NCI-H748 (cell line): ENCODE data around the gene MBTPS2.
"Not testable (repeated sequence)": the region's sequence is repeated elsewhere in the genome, so short reads cannot be mapped to it uniquely, and the experiment has no call there.

ENCODE experiments used
- DNase-seq: peaks from one replicate; lab custom pipeline; 2025; ENCODE audit not compliant: unreplicated experiment; lab: John Stamatoyannopoulos, UW

Gene MBTPS2

DNA sequence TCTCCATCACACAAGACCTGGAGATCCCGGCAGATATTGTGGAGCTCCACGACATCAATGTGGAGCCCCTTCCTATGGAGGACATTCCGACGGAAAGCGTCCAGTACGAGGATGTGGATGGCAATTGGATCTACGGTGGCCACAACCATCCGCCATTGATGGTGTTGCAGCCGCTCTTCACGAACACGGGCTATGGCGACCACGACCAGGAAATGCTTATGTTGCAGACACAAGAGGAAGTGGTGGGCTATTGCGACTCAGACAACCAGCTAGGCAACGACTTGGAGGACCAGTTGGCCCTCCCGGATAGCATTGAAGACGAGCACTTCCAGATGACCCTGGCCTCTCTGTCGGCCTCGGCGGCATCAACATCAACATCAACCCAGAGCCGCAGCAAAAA lies 17.1 kb downstream of the MBTPS2 start:
- no peak for DNase-seq

GRCh38 chrX:21863241-21863640 lies 23.8 kb downstream of the MBTPS2 start:
- DNase-seq: no peak

GRCh38 chrX:21865436-21865835 lies 26.0 kb downstream of the MBTPS2 start:
- DNase-seq: no peak

DNA sequence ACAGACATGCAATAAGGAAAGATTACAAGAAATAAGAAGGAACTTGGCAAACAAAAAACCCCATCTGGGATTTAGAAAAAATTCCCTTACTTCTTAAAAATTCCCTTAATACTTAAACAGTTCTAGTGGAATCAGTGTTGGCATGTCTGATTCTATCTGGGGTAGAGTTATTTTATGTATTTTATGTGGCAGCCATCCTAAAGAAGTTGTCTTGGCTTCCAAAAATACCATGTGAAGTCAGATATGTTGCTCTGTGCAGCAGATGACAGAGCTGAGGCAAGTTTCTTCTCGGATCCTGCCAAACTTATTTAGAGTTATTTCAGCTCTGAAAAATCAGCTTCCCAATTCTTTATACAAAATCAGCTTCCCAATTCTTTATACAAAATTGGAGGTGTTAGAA lies 31.1 kb downstream of the MBTPS2 start:
- DNase-seq: no peak

DNA sequence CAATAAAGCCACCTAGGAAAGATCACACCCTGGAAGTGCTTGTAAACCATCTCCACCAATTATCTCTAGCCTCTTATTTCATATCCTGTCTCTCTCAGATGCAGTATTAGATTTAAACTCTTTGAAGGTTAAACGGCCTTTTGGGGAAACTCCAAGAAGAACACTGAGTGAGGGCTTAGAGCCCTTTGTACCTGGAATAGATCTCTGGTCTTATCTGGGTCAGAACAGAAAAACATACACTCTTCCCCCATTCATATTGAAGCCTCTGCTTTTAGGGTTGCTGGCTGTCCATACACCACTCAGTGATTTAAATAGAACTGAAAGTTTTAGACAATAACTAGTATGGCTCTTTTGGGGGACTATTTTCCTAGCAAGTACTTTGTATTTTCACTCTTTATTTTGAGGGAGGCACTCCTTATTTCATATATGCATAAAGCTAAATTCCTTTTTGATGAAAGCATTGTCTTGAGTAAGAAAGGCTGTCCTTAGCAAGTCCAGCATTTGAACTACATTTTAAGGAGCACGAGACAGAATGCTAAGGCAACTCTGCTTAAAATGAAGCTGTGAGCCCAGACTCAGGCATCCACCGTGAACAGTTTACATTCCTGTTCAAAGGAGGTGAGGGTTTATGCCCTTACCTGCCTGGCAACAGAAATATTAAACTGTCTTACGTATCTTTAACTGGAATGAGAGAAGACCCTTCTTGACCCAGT lies 33.8 kb downstream of the MBTPS2 start:
- no peak for DNase-seq

GRCh38 chrX:21874182-21874581 lies 34.8 kb downstream of the MBTPS2 start:
- not testable (repeated sequence) for DNase-seq

DNA sequence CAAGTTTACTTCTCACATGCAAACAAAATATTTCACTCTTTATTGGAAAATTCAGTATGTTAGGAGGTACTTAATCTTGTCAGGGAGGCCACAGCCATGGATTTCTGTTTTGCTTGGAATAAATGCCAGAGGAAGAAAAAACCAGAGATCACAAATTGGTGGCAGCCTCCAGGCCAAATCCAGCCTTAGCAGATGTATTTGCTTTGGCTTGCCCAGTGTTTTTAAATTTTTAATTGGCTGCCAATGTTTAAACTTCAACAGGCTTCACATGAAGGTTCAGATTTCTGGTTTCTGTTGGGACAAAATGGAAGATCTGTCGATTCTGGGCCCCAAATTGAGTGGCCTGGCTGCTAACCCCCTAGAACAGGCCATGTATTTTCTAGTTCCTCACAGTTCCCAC lies 35.6 kb downstream of the MBTPS2 start:
- DNase-seq: no peak

- no peak for DNase-seq
Measured at GRCh38 chrX:21881881-21882574, 42.6 kb downstream of the MBTPS2 start.

GRCh38 chrX:21883258-21883657 lies 43.8 kb downstream of the MBTPS2 start:
- DNase-seq: no peak

DNA sequence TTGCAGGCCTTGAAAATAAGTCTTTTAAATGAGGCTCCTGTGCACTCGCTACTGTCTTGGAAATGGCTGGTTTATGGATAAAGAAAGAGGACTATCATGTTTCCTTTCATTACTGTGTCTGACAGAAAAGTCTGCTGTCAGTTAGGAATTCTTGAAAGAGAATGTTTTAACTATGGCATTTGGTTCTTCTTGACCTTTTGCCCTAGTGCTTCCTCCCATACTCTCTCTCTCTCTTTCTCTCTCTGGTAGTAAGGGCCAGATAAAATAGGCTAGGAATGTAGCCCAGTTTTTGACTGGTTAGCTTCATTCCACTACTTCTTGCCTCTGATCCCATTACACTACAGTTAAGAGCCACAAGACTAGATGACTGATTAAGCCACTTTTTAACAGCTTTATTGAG lies 46.2 kb downstream of the MBTPS2 start:
- DNase-seq: no peak

- DNase-seq: peak; percentile 80
Measured at GRCh38 chrX:21905313-21905712, 65.9 kb downstream of the MBTPS2 start.

GRCh38 chrX:21905953-21906352 lies 66.5 kb downstream of the MBTPS2 start:
- peak; percentile 71 for DNase-seq

DNA sequence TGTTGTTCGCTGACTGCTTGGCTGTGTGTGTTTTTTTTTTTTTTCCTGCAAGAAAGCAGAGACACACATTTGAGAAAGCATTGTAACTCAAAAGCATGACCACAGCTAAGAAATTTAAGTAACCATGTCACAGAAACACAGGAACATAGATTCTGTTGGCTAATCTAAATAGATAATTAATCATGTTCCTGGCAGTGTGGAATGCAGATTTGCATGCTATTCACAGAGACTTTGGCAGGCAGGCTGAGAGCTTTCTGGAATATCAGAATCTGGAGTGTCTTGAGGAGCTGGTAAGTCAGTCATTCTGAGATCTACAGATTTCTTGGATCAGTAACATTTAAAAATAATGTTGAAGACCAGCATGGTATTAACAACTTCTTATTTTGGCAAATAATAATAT lies 67.8 kb downstream of the MBTPS2 start:
- DNase-seq: peak; percentile 1

- no peak for DNase-seq
Measured at GRCh38 chrX:21911481-21911880, 72.1 kb downstream of the MBTPS2 start.

DNA sequence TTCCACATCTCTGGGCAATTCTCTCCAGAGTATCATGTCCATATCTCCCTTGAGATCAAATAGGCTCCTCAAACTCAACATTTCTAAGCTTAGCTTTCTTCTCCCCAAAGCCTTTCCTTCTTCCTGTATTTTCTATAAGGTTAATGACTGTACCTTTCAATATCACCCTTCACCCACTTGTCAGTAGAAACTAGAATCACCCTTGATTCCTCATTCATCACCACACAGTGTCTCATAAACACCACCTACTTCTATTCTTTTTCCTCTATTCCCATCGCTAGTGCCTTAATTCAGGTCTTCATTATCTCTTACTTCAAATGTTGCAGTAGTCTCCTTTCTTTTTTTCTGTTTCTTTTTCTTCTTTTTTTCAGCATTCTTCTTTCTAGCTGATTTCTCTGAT lies 72.8 kb downstream of the MBTPS2 start:
- DNase-seq: no peak

DNA sequence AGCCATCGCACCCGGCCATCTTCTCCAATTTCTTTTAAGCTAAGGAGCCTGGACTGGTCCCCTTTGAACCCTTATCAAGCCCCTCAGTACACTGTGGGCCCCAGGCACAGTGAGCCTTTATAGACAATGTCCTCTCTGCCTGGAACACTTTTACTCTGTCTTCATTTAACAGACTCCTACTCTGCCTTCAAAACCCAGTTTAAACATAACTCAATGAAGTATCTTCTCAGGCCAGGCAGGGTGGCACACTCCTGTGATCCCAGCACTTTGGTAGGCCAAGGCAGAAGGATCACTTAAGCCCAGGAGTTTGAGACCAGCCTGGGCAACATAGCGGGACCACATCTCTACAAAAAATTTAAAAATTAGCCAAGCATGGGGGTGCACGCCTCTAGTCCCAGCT lies 73.6 kb downstream of the MBTPS2 start:
- no peak for DNase-seq

GRCh38 chrX:21926116-21926515 lies 86.7 kb downstream of the MBTPS2 start:
- no peak for DNase-seq

DNA sequence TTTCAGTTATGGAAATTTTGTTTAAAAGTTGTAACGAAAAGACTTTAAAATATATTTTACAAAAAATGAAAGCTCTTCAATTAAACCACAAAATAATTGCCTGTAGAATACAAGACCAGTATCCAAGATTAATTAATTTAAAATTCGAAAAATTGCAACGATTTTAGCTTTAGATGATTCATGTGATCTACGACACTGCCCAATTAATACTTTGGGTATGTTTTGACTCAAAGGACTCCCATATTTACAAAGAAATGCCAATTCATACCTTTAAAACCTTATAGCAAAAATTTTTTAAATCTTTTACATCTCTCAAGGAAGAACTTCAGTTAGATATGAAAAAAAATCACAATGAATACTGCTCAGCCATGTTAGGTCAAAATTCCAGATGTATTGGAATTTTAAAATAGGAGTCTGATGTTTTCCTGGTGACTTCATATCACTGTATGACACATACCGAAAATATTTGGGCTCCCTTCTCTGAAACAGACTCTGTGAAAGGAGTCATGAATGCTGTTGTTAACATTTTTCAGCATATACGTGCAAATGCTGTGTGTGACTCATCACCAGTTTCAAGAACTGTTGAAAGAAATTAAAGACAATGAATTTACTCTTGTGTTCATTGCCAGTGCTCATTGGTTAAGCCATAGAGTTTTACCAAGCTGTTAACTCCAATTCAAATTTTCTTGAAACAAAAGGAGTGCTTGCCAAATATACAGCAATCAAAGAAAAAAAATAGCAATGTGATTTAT lies 87.3 kb downstream of the MBTPS2 start:
- DNase-seq: no peak

DNA sequence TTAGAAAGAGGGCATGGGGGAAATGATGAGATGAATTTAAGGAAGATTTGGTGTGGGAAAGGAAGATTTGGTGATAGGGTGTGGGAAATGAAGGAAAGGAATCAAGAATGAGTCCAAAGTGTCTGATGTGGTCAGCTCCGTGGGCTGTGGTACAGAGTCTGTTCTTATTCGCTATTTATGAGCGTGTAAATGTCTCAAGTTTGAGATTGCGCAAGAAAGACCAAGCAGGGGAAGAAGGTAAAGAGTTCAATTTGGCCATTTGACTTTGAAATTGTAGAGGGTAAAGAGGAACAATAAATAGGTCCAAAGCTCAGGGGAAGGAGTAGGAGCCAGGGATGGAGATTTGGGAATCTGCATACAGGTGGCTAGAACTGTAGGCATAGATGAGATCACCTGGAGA lies 89.8 kb downstream of the MBTPS2 start:
- DNase-seq: no peak

DNA sequence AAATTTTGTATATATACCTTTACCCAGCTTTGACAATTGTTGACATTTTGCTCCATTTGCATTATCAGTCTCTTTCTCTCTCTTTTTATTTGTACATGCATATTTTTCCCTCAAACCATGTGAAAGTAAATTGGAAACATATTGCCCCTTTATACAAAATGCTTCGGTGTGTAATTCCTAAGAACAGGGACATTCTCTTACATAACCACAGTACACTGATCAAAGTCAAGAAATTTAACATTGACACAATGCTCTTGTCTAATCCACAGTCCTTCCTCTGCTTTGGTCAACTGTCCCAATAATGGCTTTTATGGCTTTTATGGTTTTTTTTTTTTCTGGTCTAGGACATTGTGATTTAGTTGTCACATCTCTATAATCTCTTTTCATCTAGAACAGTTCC lies 91.6 kb downstream of the MBTPS2 start:
- DNase-seq: no peak

DNA sequence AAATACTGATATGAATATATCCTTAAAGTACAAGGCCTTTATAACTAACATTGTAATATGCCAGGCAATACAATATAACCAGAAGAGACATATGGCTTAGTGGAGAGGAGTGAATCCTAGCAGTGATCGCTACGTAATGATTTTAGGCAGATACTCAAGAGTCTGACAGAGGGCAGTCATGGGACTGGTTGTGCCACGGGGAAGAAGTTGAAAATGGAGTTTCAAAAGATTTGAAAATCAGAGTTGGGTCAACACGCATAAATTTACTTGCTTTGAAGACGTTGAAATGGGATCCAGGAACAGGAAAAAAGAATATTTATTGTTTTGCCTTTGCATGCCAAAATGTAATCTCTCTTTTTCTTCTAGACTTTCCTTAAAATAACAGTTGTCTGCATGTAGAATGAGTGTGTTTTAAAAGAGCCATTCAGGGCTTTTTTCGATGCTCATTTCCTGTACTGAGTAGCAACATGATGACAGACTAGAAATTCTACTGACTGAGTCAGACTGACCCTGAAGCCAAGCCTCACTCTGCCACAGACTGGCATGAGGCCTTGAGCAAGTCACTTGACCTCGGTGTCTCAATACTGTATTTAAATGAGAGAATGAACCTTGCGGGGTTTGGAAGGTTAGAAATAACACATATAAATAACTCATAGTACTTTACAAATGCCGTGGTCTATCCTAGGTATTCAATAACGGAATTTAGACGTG lies 93.0 kb downstream of the MBTPS2 start:
- no peak for DNase-seq
